Ascending aorta (tissue), 2 donors: ENCODE measurements around the gene MATCAP1. TPM values are rescaled to one million over a fixed set of nuclear protein-coding genes. Genes with fewer than 3 reads are reported as not detected.
A peak's percentile ranks its signal among the peaks of the same experiment; 100 is the strongest.

Source experiments
- DNase-seq, 2 donors: peaks; one replicate each; pipeline ENCODE4 v3.0.0-alpha.2; 2019; ENCODE audit warnings: low spot score in 2 of 2
- H3K27ac ChIP-seq, 2 donors: fragments of 200-600 bp; sonication (generic); one replicate each; pipeline ENCODE4 v1.5.1; 2016 to 2017; ENCODE audit warnings: mild to moderate bottlenecking in 1 of 2
- H3K27me3 ChIP-seq: fragments of 200-600 bp; sonication (generic); one replicate; pipeline ENCODE4 v1.5.1; 2017
- H3K36me3 ChIP-seq, 2 donors: fragments of 200-600 bp; sonication (generic); one replicate each; pipeline ENCODE4 v1.5.1; 2016
- H3K4me1 ChIP-seq, 2 donors: fragments of 200-600 bp; sonication (generic); one replicate each; pipeline ENCODE4 v1.5.1; 2016 to 2017; ENCODE audit warnings: mild to moderate bottlenecking in 1 of 2
- H3K4me3 ChIP-seq, 2 donors: fragments of 200-600 bp; sonication (generic); one replicate each; pipeline ENCODE4 v1.5.1; 2016 to 2017; ENCODE audit warnings: mild to moderate bottlenecking in 1 of 2
- H3K9me3 ChIP-seq, 2 donors: fragments of 200-600 bp; sonication (generic); one replicate each; pipeline ENCODE4 v1.5.1; 2016
- intact Hi-C: fragments of 100-400 bp; cut with DNase I; formaldehyde crosslinking; loops from one replicate; pipeline ENCODE4 v1.15.1; 2023
- total RNA-seq: library from RNA; depleted of rRNA; stranded (reverse); fragments of >200 nt; gene quantifications from one replicate; pipeline ENCODE4 v1.1.0, GENCODE V29; 2016
- TF ChIP-seq, protein P1 (sequence below), 3 experiments: fragments of 200-600 bp in 2 of 3; fragments of 450-650 bp in 1 of 3; sonication (generic) in 2 of 3; IDR thresholded peaks; one replicate each; pipeline ENCODE4 v1.5.1; 2016 to 2019; ENCODE audit warnings: antibody characterized with exemption in 3 of 3, mild to moderate bottlenecking in 1 of 3, moderate library complexity in 1 of 3

The MATCAP1 gene
- total RNA-seq, 1 donor from 2014 or later, result 18.9 TPM

DNA sequence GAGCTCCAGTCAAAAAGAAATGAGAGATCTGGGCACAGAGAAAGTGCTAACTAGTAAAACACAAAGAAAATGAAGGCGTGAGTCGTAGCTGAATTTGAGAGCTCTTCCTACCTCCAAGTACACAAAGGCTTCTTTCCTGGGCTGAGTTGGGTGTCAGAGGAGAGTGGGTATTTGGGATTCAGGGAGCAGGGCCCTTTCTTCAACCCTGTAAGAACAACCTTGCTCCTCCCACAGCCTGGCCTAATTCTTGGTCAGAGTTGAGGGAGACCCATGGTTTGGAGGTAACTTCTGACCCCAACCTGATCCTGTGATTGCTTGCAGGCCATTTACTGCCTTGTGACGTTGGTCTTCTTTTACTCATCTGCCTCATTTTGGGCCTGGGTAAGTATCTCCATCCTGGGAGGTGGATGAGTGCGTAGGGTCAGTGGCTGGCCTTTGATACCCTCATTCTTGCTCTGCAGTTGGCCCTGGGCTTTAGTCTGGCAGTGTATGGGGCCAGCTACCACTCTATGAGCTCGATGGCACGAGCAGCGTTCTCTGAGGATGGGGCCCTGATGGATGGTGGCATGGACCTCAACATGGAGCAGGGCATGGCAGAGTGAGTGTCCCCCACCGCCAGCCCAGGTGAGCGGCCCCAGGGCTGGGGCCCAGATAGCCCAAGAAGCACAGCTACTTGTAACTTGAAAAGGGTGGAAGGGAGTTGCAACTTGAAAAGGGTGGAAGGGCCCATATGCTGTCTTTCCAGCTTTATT, 44.4 kb upstream of the MATCAP1 start:
- intact Hi-C loops, result no loop called here
- H3K9me3 ChIP-seq, result no peaks in the 10 kb centered on the region
- peak overlapping the region in 1 of 2 donors; percentile 87 for H3K4me3 ChIP-seq
- no peak overlapping the region for H3K27ac ChIP-seq
- TF ChIP-seq, protein P1, sequence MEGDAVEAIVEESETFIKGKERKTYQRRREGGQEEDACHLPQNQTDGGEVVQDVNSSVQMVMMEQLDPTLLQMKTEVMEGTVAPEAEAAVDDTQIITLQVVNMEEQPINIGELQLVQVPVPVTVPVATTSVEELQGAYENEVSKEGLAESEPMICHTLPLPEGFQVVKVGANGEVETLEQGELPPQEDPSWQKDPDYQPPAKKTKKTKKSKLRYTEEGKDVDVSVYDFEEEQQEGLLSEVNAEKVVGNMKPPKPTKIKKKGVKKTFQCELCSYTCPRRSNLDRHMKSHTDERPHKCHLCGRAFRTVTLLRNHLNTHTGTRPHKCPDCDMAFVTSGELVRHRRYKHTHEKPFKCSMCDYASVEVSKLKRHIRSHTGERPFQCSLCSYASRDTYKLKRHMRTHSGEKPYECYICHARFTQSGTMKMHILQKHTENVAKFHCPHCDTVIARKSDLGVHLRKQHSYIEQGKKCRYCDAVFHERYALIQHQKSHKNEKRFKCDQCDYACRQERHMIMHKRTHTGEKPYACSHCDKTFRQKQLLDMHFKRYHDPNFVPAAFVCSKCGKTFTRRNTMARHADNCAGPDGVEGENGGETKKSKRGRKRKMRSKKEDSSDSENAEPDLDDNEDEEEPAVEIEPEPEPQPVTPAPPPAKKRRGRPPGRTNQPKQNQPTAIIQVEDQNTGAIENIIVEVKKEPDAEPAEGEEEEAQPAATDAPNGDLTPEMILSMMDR (IDR thresholded peaks at IDR 0.05), result no peak
- H3K36me3 ChIP-seq, result peaks cover 39 to 48% of the 10 kb centered on the region in 2 donors
- H3K27me3 ChIP-seq, result no peaks in the 10 kb centered on the region
- peaks cover 6 to 15% of the 10 kb centered on the region in 2 donors for H3K4me1 ChIP-seq
- no peak for DNase-seq

DNA sequence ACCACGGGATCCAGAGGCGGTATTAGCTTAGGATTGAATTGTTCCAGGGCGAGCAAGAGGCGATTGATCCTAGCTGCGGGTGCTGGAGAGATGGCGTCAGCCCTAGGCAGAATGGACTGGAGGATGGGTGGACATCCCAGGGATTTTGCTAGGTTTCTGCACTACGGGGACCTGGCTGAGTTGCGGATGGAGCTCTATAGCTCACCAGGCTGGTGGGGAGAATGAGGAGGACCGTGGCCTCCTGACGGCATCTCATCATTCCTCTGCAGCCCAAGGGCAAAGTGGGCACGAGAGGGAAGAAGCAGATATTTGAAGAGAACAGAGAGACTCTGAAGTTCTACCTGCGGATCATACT, 43.8 kb upstream of the MATCAP1 start:
- Histone ChIP-seq H3K4me1 (peaks cover 6 to 15% of the 10 kb centered on the region in 2 donors), H3K27ac (peak overlapping the region; percentile 80 to 88), H3K27me3 (no peaks in the 10 kb centered on the region), H3K9me3 (no peaks in the 10 kb centered on the region), H3K36me3 (peaks cover 39 to 45% of the 10 kb centered on the region in 2 donors), H3K4me3 (peak overlapping the region; percentile 87 to 96)
- DNase-seq, result no peak
- TF ChIP-seq, protein P1 (IDR thresholded peaks at IDR 0.05), result no peak
- intact Hi-C loops, result loop anchor here (1.0 to 2.0 kb wide), 2 partner anchors 20 to 35 kb away; partner anchors contain the start of genes E2F4 and FHOD1

DNA sequence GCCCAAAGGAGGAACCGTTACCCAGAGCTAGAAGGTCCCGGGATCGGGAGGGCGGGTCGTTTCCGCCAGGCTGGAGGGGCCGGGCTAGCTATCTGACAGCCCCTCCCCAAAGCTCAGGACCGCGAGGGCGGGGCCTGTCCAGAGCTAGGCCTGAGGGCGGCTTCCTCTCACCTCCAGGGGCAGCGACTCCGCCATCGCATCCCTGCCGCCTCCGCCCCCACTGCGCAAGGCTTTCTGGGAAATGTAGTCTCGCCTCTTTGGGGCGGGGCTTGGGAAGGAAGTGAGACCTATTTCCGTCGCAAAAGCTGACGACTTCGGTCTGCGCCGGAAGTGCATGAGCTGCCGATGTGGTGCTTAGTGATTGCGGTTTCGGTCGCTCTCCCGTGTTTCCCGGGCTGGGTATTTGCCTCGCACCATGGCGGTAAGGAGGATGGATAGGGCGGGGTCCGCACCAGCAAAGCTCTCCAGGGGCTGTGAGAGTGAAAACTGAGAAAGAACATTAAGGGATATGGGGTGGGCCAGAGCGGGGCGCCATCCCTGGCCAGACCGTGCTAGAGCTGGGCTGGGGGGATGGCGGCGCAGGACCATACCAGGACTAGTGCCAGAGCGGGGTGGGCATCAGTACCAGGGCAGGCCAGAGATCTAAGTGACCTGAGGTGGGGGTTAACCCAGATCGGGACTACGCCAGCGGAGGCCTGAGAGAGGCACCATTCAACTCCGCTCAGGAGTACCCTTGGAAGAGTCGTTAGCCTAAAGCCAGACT, 43.2 kb upstream of the MATCAP1 start, which contains the start of gene TMEM208:
Gene TMEM208, plus strand, starts transcription at position 327 of the 763 bp plus-strand sequence. Its CDS starts 89 bp downstream, at position 416.
- H3K36me3 ChIP-seq, result peaks cover 38 to 44% of the 10 kb centered on the region in 2 donors
- intact Hi-C loops, result loop anchor here (1.0 to 2.0 kb wide), 2 partner anchors 20 to 34 kb away; partner anchors contain the start of genes E2F4 and FHOD1
- H3K27ac ChIP-seq, result peak within 1 kb of the TSS; percentile 80 to 88
- H3K4me1 ChIP-seq, result peaks cover 6 to 15% of the 10 kb centered on the region in 2 donors
- DNase-seq, result peak; percentile 95 to 99
- no peaks in the 10 kb centered on the region for H3K9me3 ChIP-seq
- H3K4me3 ChIP-seq, result peak within 1 kb of the TSS; percentile 87 to 96
- TF ChIP-seq, protein P1 (IDR thresholded peaks at IDR 0.05), result peak in 1 of 3 experiments; percentile 23
- no peaks in the 10 kb centered on the region for H3K27me3 ChIP-seq

DNA sequence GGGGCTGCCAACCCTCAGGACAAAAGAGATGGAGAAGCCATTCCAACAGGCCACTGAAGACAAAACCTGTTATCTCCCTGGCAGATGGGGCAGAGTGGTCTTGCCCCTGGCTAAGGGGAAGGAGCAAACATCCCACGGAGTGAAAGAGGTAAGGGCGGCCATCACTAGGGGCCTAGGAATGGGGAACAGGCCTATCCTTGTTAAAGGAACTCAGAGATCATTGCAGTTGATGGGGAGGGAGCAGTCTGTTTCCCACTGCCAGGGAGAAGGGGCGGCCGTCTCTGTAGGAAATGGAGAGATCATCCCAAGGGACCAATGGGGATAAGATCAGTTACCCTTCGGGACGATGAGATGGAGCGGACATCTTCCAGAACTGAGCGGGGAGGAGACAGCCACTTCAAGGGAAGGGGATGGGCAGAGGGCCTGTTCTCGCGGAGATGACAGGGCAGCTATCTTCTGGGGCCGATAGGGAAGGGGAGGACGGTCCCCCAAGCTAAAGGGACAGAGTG, 42.6 kb upstream of the MATCAP1 start:
- DNase-seq, result no peak
- TF ChIP-seq, protein P1 (IDR thresholded peaks at IDR 0.05), result no peak
- intact Hi-C loops, result loop anchor here (2.0 kb wide), 1 partner anchor 34 kb away; the partner anchor contains the start of gene E2F4
- Histone ChIP-seq H3K4me3 (peak overlapping the region; percentile 87 to 96), H3K27ac (peak overlapping the region; percentile 80 to 88), H3K36me3 (peaks cover 32 to 38% of the 10 kb centered on the region in 2 donors), H3K27me3 (no peaks in the 10 kb centered on the region), H3K4me1 (peaks cover 6 to 15% of the 10 kb centered on the region in 2 donors), H3K9me3 (no peaks in the 10 kb centered on the region)

DNA sequence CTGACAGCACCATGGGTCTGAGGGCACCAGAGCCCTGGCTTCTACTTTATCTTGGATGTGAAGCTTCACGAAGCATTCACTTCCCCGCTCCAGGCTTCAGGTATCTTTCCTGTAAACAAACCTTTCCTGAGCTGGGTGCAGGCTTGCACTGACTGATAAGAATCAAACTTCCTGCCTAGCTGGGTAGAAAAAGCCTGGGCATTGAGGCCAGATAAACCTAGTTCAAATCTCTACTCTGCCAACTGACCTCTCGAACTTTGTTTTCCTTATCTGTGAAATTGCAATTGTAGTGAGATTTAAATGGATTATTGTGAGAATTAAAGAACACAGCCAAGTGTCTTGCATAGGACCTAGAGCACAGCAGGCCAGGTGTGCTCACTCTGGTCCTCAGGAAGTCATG, 40.2 kb upstream of the MATCAP1 start:
- peaks cover 6 to 15% of the 10 kb centered on the region in 2 donors for H3K4me1 ChIP-seq
- no peak overlapping the region for H3K27ac ChIP-seq
- H3K27me3 ChIP-seq, result no peaks in the 10 kb centered on the region
- intact Hi-C loops, result no loop called here
- peaks cover 8 to 14% of the 10 kb centered on the region in 2 donors for H3K36me3 ChIP-seq
- H3K4me3 ChIP-seq, result no peak overlapping the region
- no peaks in the 10 kb centered on the region for H3K9me3 ChIP-seq
- DNase-seq, result no peak
- TF ChIP-seq, protein P1 (IDR thresholded peaks at IDR 0.05), result no peak
